IMR-90 (cell line): ENCODE measurements around the gene TRPV4. TPM values are rescaled to one million over a fixed set of nuclear protein-coding genes. Genes with fewer than 3 reads are reported as not detected.

ENCODE experiments used
- ATAC-seq: fragments of 200-7000 bp; cut with Tn5 transposase; 2 replicates; pipeline ENCODE4 v1.9.1; 2020; ENCODE audit warnings: low read depth, mild to moderate bottlenecking, moderate library complexity
- BruUV-seq: library from RNA; stranded (reverse); fragments of 400-500 nt; replicated peaks from 2 replicates; lab custom pipeline; 2021; lab: Mats Ljungman, UMichigan
- CTCF ChIA-PET: fragments of 300-600 bp; formaldehyde crosslinking; extraction: SDS; loops from one replicate; lab custom pipeline; 2021; ENCODE audit warnings: antibody characterized with exemption; lab: Yijun Ruan, JAX
- POLR2A ChIA-PET: fragments of 300-600 bp; sonication (Branson Sonifier 250); formaldehyde crosslinking; loops from one replicate; lab custom pipeline; 2022; ENCODE audit warnings: antibody characterized with exemption; ENCODE audit not compliant: unreplicated experiment; lab: Charles Lee
- DNase-seq: peaks from one replicate; pipeline ENCODE4 v3.0.0; 2013
- H2AFZ ChIP-seq: replicated peaks from 2 replicates; pipeline ENCODE3; 2013; ENCODE audit warnings: low read length, mild to moderate bottlenecking; ENCODE audit not compliant: poor library complexity
- H2AK5ac ChIP-seq: 2 replicates; pipeline ENCODE4 v1.6.1; 2013; ENCODE audit warnings: low read depth, low read length, inconsistent platforms
- H2AK9ac ChIP-seq: replicated peaks from 2 replicates; pipeline ENCODE3; 2013; ENCODE audit warnings: mild to moderate bottlenecking, low read depth, low read length, moderate library complexity; ENCODE audit not compliant: poor library complexity
- H2BK120ac ChIP-seq: 2 replicates; pipeline ENCODE4 v1.6.1; 2013; ENCODE audit warnings: low read depth, low read length, inconsistent platforms
- H2BK15ac ChIP-seq: 3 replicates; pipeline ENCODE4 v1.6.1; 2013; ENCODE audit warnings: low read depth, low read length, inconsistent platforms
- H2BK20ac ChIP-seq: 2 replicates; pipeline ENCODE4 v1.6.1; 2013; ENCODE audit warnings: low read depth, mild to moderate bottlenecking, inconsistent platforms, low read length, moderate library complexity
- H2BK5ac ChIP-seq: 2 replicates; pipeline ENCODE4 v1.6.1; 2013; ENCODE audit warnings: mild to moderate bottlenecking, low read depth, low read length, inconsistent platforms; ENCODE audit not compliant: poor library complexity, severe bottlenecking
- H3K14ac ChIP-seq: replicated peaks from 2 replicates; pipeline ENCODE4 v1.6.1; 2013; ENCODE audit warnings: low read depth, low read length, inconsistent platforms
- H3K18ac ChIP-seq: 2 replicates; pipeline ENCODE4 v1.6.1; 2013; ENCODE audit warnings: low read depth, low read length, control low read depth
- H3K23ac ChIP-seq: 2 replicates; pipeline ENCODE4 v1.6.1; 2013; ENCODE audit warnings: low read depth, low read length, inconsistent platforms
- H3K27ac ChIP-seq: 2 replicates; pipeline ENCODE4 v1.5.1; 2013; ENCODE audit warnings: mild to moderate bottlenecking, control low read depth, low read length; ENCODE audit not compliant: insufficient read depth
- H3K27me3 ChIP-seq: 2 replicates; pipeline ENCODE4 v1.6.1; 2013; ENCODE audit warnings: low read length; ENCODE audit not compliant: control insufficient read depth, insufficient read depth
- H3K36me3 ChIP-seq: 2 replicates; pipeline ENCODE4 v1.6.1; 2013; ENCODE audit warnings: low read length, mixed read lengths; ENCODE audit not compliant: control insufficient read depth, insufficient read depth
- H3K4ac ChIP-seq: 2 replicates; pipeline ENCODE4 v1.6.1; 2013; ENCODE audit warnings: low read depth, low read length, inconsistent platforms
- H3K4me1 ChIP-seq: 2 replicates; pipeline ENCODE4 v1.6.1; 2013; ENCODE audit warnings: low read length, mixed read lengths; ENCODE audit not compliant: control insufficient read depth, insufficient read depth
- H3K4me2 ChIP-seq: 2 replicates; pipeline ENCODE4 v1.6.1; 2013; ENCODE audit warnings: low read depth, mild to moderate bottlenecking, control low read depth, low read length, moderate library complexity
- H3K4me3 ChIP-seq: 2 replicates; pipeline ENCODE4 v1.5.1; 2013; ENCODE audit warnings: low read depth, mild to moderate bottlenecking, control low read depth, low read length, moderate library complexity; ENCODE audit not compliant: insufficient read depth
- H3K56ac ChIP-seq: 2 replicates; pipeline ENCODE4 v1.6.1; 2013; ENCODE audit warnings: low read length, inconsistent platforms; ENCODE audit not compliant: insufficient read depth; ENCODE audit errors: extremely low read depth
- H3K79me1 ChIP-seq, 2 experiments: 2 replicates each; pipeline ENCODE4 v1.6.1; 2013; ENCODE audit warnings: low read length in 2 of 2, inconsistent platforms in 1 of 2, low read depth in 1 of 2
- H3K9ac ChIP-seq: 2 replicates; pipeline ENCODE4 v1.6.1; 2013; ENCODE audit warnings: low read depth, low read length, control low read depth
- H3K9me1 ChIP-seq: 2 replicates; pipeline ENCODE4 v1.6.1; 2013; ENCODE audit warnings: low read length, inconsistent platforms; ENCODE audit not compliant: insufficient read depth
- H3K9me3 ChIP-seq: 2 replicates; pipeline ENCODE4 v1.6.1; 2013; ENCODE audit warnings: low read length; ENCODE audit not compliant: control insufficient read depth, insufficient read depth
- H4K20me1 ChIP-seq: 2 replicates; pipeline ENCODE4 v1.6.1; 2013; ENCODE audit warnings: low read length, inconsistent platforms; ENCODE audit not compliant: insufficient read depth
- H4K5ac ChIP-seq: 2 replicates; pipeline ENCODE4 v1.6.1; 2013; ENCODE audit warnings: mild to moderate bottlenecking, low read depth, low read length, control low read depth
- H4K8ac ChIP-seq, 2 experiments: 2 replicates each; pipeline ENCODE4 v1.6.1; 2013; ENCODE audit warnings: low read depth in 2 of 2, low read length in 2 of 2, control low read depth in 1 of 2, inconsistent platforms in 1 of 2
- H4K91ac ChIP-seq: 2 replicates; pipeline ENCODE4 v1.6.1; 2013; ENCODE audit warnings: low read depth, low read length, inconsistent platforms; ENCODE audit not compliant: insufficient read depth
- BHLHE40 ChIP-seq: fragments of 150-350 bp; IDR thresholded peaks from 2 replicates; pipeline ENCODE4 v1.6.1; 2016; ENCODE audit warnings: mild to moderate bottlenecking, low read depth, low read length
- CEBPB ChIP-seq: IDR thresholded peaks from 2 replicates; pipeline ENCODE4 v1.6.1; 2012; ENCODE audit warnings: low read depth, low read length, improper control_type of control experiment
- CHD1 ChIP-seq: IDR thresholded peaks from 2 replicates; pipeline ENCODE4 v1.6.1; 2012; ENCODE audit warnings: low read depth, low read length, improper control_type of control experiment
- FOS ChIP-seq: fragments of 150-350 bp; IDR thresholded peaks from 2 replicates; pipeline ENCODE4 v1.6.1; 2016; ENCODE audit warnings: low read depth, low read length
- MAFK ChIP-seq: IDR thresholded peaks from 2 replicates; pipeline ENCODE4 v1.6.1; 2012; ENCODE audit warnings: low read depth, low read length, improper control_type of control experiment
- MAZ ChIP-seq: IDR thresholded peaks from 2 replicates; pipeline ENCODE4 v1.6.1; 2012; ENCODE audit warnings: low read depth, mild to moderate bottlenecking, low read length, improper control_type of control experiment, moderate library complexity, borderline replicate concordance
- MXI1 ChIP-seq: IDR thresholded peaks from 2 replicates; pipeline ENCODE4 v1.6.1; 2012; ENCODE audit warnings: low read depth, mild to moderate bottlenecking, low read length, moderate library complexity, borderline replicate concordance
- NFE2L2 ChIP-seq: fragments of 150-350 bp; IDR thresholded peaks from 2 replicates; pipeline ENCODE4 v1.6.1; 2016; ENCODE audit warnings: low read depth, mild to moderate bottlenecking, low read length
- POLR2A ChIP-seq: IDR thresholded peaks from 2 replicates; pipeline ENCODE4 v1.6.1; 2012; ENCODE audit warnings: mild to moderate bottlenecking, low read depth, low read length
- RAD21 ChIP-seq: IDR thresholded peaks from 2 replicates; pipeline ENCODE4 v1.6.1; 2012; ENCODE audit warnings: low read length, improper control_type of control experiment
- RCOR1 ChIP-seq: IDR thresholded peaks from 2 replicates; pipeline ENCODE4 v1.6.1; 2012; ENCODE audit warnings: mild to moderate bottlenecking, low read length, improper control_type of control experiment; ENCODE audit not compliant: insufficient replicate concordance
- RFX5 ChIP-seq: IDR thresholded peaks from 2 replicates; pipeline ENCODE4 v1.8.0; 2012; ENCODE audit warnings: low read depth, mild to moderate bottlenecking, low read length, moderate library complexity
- SMC3 ChIP-seq: fragments of 150-350 bp; IDR thresholded peaks from 2 replicates; pipeline ENCODE4 v1.6.1; 2016; ENCODE audit warnings: low read depth, mild to moderate bottlenecking, antibody characterized with exemption, low read length, moderate library complexity
- WGBS, 2 experiments: methylation state at CpG; one replicate each; pipeline versions ENCODE4 v1.1.5 to v1.1.7; 2013; ENCODE audit warnings: missing lambda C conversion rate in 2 of 2; ENCODE audit not compliant: insufficient read length in 1 of 2; ENCODE audit errors: extremely low coverage in 2 of 2; 5-methylcytosine and 5-hydroxymethylcytosine counted together
- dilution Hi-C: fragments of 300-500 bp; cut with HindIII; formaldehyde crosslinking; loops from one replicate; pipeline ENCODE4 v1.14.3; 2018; ENCODE audit warnings: low sequenced_read_pairs; ENCODE audit not compliant: unreplicated experiment
- in situ Hi-C: fragments of 300-500 bp; cut with MboI; formaldehyde crosslinking; loops from 3 replicates; pipeline ENCODE4 v1.14.3; 2019; ENCODE audit warnings: low sequenced_read_pairs, inconsistent platforms, mixed read lengths
- intact Hi-C: fragments of 100-400 bp; cut with micrococcal nuclease; formaldehyde crosslinking; loops from 2 replicates; pipeline ENCODE4 v1.10.0; 2022
- polyA plus RNA-seq, 3 experiments: library from polyadenylated mRNA; depleted of rRNA; stranded (reverse); fragments of >200 nt; gene quantifications; 2 replicates each; pipeline ENCODE4 v1.2.3, GENCODE V29; 2012; ENCODE audit warnings: low replicate concordance in 1 of 3
- total RNA-seq: library from RNA; depleted of rRNA; stranded (reverse); fragments of >200 nt; gene quantifications from 2 replicates; pipeline ENCODE4 v1.2.3, GENCODE V29; 2012
- TF ChIP-seq, protein P1 (sequence below): fragments of 150-350 bp; IDR thresholded peaks from 2 replicates; pipeline ENCODE4 v1.6.1; 2017; ENCODE audit warnings: mild to moderate bottlenecking, antibody characterized with exemption, low read length, low read depth
- TF ChIP-seq, protein P2 (sequence below): fragments of 150-350 bp; IDR thresholded peaks from 2 replicates; pipeline ENCODE4 v1.6.1; 2016; ENCODE audit warnings: low read depth, mild to moderate bottlenecking, low read length, moderate library complexity, borderline replicate concordance
- TF ChIP-seq, protein P3 (sequence below): conservative IDR thresholded peaks from 2 replicates; pipeline ENCODE4 v1.5.1; 2012; ENCODE audit warnings: mild to moderate bottlenecking, low read depth, low read length, improper control_type of control experiment

Gene TRPV4
- total and polyA plus RNA-seq, 2 of the 4 experiments (the other 2 are of a cell fraction), result 1.1 to 6.1 TPM

DNA sequence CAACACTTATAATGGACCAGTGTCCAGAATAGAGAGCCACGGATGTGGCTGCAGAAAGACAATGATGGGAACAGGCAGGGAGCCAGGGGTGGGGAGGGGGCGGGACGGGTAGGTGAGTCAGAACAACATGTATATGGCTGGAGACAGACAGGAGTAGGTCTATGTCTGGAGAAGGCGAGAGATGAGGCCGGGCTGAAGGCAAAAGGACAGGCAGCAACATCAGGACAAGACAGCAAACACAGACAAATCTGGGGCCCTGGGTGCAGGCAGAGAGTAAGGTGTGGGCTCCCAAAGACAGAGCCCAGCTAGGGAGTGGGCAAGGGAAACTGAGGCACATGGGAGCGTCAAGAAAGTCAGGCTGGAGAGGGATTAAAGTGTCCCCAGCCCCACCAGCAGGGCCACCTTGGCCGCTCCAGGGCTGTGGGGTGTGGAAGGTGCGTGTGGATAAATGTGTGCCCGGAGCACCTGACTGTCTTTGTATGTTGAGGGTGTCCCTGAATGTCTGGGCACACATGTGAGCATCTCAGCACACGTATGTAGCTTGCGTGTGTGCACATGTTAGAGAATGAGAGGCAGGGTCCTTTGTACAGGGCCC, 75.4 kb downstream of the TRPV4 start:
- Histone ChIP-seq H4K91ac (no peak overlapping the region), H2BK120ac (no peak overlapping the region), H2AFZ (peak overlapping the region; percentile 63), H3K27ac (no peak overlapping the region), H3K56ac (no peak overlapping the region), H3K9me3 (no peaks in the 10 kb centered on the region; the same call in 1 of the 2 replicates), H2AK9ac (no peak overlapping the region), H3K4me3 (no peak overlapping the region), H3K36me3 (no peaks in the 10 kb centered on the region), H4K20me1 (no peaks in the 10 kb centered on the region), H4K8ac (no peak overlapping the region), H3K79me1 (no peaks in the 10 kb centered on the region), H3K18ac (no peak overlapping the region), H2BK15ac (no peak overlapping the region), H4K5ac (no peak overlapping the region), H3K14ac (no peak overlapping the region), H2BK5ac (no peak overlapping the region), H3K4me1 (no peaks in the 10 kb centered on the region), H3K27me3 (peaks cover 23% of the 10 kb centered on the region; the same call in 1 of the 2 replicates), H2AK5ac (no peak overlapping the region), H3K9me1 (no peaks in the 10 kb centered on the region), H3K4me2 (no peak overlapping the region), H3K9ac (no peak overlapping the region), H3K4ac (no peak overlapping the region), H3K23ac (no peak overlapping the region), H2BK20ac (no peak overlapping the region)
- POLR2A ChIA-PET, result no interaction called here
- CTCF ChIA-PET, result interaction anchor here (1.5 kb wide), 1 partner anchor 160 kb away, joined by 6 read pairs; no protein-coding TSS in a partner anchor
- 57% methylated on average over 5 of the region's 11 CpGs; no CpG with 5 or more reads in 1 of the 2 experiments for WGBS, 2 experiments
- dilution Hi-C loops (no loop called here), intact Hi-C loops (no loop called here), in situ Hi-C loops (no loop called here)
- ATAC-seq (no peak), DNase-seq (no peak)
- no TSS peak for BruUV-seq
- TF ChIP-seq BHLHE40 (no peak), MAZ (no peak), FOS (no peak), RCOR1 (no peak), RFX5 (no peak), SMC3 (no peak), NFE2L2 (no peak), POLR2A (no peak), CEBPB (no peak), RAD21 (no peak), MAFK (no peak), CHD1 (no peak), MXI1 (no peak)
- TF ChIP-seq, protein P1, sequence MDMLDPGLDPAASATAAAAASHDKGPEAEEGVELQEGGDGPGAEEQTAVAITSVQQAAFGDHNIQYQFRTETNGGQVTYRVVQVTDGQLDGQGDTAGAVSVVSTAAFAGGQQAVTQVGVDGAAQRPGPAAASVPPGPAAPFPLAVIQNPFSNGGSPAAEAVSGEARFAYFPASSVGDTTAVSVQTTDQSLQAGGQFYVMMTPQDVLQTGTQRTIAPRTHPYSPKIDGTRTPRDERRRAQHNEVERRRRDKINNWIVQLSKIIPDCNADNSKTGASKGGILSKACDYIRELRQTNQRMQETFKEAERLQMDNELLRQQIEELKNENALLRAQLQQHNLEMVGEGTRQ, result no peak
- TF ChIP-seq, protein P2, sequence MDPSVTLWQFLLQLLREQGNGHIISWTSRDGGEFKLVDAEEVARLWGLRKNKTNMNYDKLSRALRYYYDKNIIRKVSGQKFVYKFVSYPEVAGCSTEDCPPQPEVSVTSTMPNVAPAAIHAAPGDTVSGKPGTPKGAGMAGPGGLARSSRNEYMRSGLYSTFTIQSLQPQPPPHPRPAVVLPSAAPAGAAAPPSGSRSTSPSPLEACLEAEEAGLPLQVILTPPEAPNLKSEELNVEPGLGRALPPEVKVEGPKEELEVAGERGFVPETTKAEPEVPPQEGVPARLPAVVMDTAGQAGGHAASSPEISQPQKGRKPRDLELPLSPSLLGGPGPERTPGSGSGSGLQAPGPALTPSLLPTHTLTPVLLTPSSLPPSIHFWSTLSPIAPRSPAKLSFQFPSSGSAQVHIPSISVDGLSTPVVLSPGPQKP, result no peak
- TF ChIP-seq, protein P3, sequence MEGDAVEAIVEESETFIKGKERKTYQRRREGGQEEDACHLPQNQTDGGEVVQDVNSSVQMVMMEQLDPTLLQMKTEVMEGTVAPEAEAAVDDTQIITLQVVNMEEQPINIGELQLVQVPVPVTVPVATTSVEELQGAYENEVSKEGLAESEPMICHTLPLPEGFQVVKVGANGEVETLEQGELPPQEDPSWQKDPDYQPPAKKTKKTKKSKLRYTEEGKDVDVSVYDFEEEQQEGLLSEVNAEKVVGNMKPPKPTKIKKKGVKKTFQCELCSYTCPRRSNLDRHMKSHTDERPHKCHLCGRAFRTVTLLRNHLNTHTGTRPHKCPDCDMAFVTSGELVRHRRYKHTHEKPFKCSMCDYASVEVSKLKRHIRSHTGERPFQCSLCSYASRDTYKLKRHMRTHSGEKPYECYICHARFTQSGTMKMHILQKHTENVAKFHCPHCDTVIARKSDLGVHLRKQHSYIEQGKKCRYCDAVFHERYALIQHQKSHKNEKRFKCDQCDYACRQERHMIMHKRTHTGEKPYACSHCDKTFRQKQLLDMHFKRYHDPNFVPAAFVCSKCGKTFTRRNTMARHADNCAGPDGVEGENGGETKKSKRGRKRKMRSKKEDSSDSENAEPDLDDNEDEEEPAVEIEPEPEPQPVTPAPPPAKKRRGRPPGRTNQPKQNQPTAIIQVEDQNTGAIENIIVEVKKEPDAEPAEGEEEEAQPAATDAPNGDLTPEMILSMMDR, result no peak
